BE2C (cell line): ENCODE results near the gene SLC39A8. TPM values are rescaled to one million over a fixed set of nuclear protein-coding genes. Genes with fewer than 3 reads are reported as not detected.

ENCODE experiments used
- DNase-seq: peaks from one replicate; pipeline ENCODE4 v3.0.0-alpha.2; 2020
- H3K27me3 ChIP-seq: fragments of 250-450 bp; sonication (Bioruptor Pico); 2 replicates; pipeline ENCODE4 v1.5.1; 2020; ENCODE audit warnings: mild to moderate bottlenecking
- H3K36me3 ChIP-seq: fragments of 250-450 bp; sonication (Bioruptor Pico); 2 replicates; pipeline ENCODE4 v1.5.1; 2020; ENCODE audit warnings: mild to moderate bottlenecking
- H3K4me1 ChIP-seq: fragments of 250-450 bp; sonication (Bioruptor Pico); 2 replicates; pipeline ENCODE4 v1.5.1; 2020
- H3K4me3 ChIP-seq: 2 replicates; pipeline ENCODE4 v1.5.1; 2011; ENCODE audit warnings: low read depth, low read length
- H3K9me3 ChIP-seq: fragments of 250-450 bp; sonication (Bioruptor Pico); 2 replicates; pipeline ENCODE4 v1.5.1; 2020
- CTCF ChIP-seq: IDR thresholded peaks from 2 replicates; pipeline ENCODE4 v1.5.1; 2012; ENCODE audit warnings: mild to moderate bottlenecking, low read depth, low read length
- polyA plus RNA-seq: library from polyadenylated mRNA; unstranded; fragments of >200 nt; gene quantifications from one replicate; pipeline ENCODE4 v1.2.1, GENCODE V29; 2012; ENCODE audit warnings: low read depth, missing spikeins; ENCODE audit not compliant: insufficient read length, insufficient read depth

SLC39A8 gene
- polyA plus RNA-seq = 1.5 TPM

GRCh38 chr4:102344954-102345794, at the start of gene SLC39A8:
SLC39A8 (minus strand) TSS chr4:102345482; CDS start chr4:102344662, 820 bp downstream.
- DNase-seq = peak; percentile 89
- H3K36me3 ChIP-seq = no peaks in the 10 kb centered on the region
- peak within 1 kb of the TSS; percentile 84 for H3K4me3 ChIP-seq
- H3K4me1 ChIP-seq = no peaks in the 10 kb centered on the region
- no peaks in the 10 kb centered on the region for H3K9me3 ChIP-seq
- no peaks in the 10 kb centered on the region for H3K27me3 ChIP-seq
- peak; percentile 61 for TF ChIP-seq CTCF

DNA sequence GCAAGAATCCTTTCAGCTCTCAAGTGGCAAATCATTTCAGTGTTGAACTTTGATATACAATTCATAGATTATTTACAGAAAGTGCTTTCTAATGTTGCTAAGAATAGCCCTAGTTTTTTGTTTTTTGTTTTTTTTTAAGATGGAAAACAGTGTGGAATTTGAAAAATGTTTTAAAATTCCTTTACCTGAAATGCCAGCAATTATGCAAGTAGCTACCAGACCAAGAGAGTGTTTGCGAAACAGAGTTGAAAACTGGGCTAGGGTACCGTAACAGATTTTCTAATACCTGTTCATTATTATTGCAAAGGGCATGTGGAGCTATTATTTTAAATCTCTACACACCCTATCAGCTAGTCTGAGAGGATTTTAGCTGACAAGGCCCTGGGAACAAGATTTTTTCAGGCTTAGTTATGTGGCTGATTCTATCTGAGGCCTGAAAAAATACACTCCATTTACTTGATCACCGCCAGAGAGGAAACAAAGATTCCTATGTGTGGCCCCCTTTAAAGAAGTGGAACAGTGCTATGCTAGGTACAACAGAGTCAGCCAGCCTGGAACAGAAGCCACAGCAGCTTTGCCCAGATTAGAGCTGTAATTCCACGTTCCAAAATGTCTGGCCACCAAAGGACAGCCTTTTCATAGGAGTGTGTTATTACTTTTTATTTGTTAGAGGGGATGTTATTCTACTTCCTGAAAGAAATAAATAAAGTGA, 46.9 kb upstream of the SLC39A8 start:
- H3K27me3 ChIP-seq = no peaks in the 10 kb centered on the region
- H3K9me3 ChIP-seq = no peaks in the 10 kb centered on the region
- H3K4me3 ChIP-seq = no peak overlapping the region
- no peaks in the 10 kb centered on the region for H3K4me1 ChIP-seq
- no peaks in the 10 kb centered on the region for H3K36me3 ChIP-seq
- no peak for DNase-seq
- TF ChIP-seq CTCF = no peak

GRCh38 chr4:102390438-102390837, 45.2 kb upstream of the SLC39A8 start:
- Histone ChIP-seq H3K4me3 (no peak overlapping the region), H3K27me3 (no peaks in the 10 kb centered on the region), H3K4me1 (no peaks in the 10 kb centered on the region), H3K9me3 (no peaks in the 10 kb centered on the region), H3K36me3 (no peaks in the 10 kb centered on the region)
- DNase-seq = no peak
- no peak for TF ChIP-seq CTCF

DNA sequence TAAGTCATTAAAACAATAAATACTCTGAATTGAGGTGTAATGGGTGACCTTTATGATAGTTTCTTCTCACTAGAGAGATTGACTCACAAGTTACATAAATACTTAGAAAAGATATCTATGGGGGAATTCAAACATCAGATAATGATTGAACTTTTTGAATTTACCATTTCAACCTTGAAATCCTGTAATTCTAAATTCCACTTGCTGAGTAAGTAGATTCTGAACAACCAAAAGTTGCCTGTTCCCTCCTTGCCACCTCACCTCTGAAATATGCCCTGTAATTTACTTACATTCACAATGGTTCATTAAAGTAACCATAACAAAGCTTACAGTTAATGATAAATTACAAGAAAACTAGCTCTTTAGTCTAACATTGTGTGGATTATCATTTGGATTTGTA, 43.3 kb upstream of the SLC39A8 start:
- H3K36me3 ChIP-seq = no peaks in the 10 kb centered on the region
- no peak for DNase-seq
- no peaks in the 10 kb centered on the region for H3K9me3 ChIP-seq
- H3K4me3 ChIP-seq = no peak overlapping the region
- TF ChIP-seq CTCF = no peak
- H3K4me1 ChIP-seq = no peaks in the 10 kb centered on the region
- H3K27me3 ChIP-seq = no peaks in the 10 kb centered on the region

DNA sequence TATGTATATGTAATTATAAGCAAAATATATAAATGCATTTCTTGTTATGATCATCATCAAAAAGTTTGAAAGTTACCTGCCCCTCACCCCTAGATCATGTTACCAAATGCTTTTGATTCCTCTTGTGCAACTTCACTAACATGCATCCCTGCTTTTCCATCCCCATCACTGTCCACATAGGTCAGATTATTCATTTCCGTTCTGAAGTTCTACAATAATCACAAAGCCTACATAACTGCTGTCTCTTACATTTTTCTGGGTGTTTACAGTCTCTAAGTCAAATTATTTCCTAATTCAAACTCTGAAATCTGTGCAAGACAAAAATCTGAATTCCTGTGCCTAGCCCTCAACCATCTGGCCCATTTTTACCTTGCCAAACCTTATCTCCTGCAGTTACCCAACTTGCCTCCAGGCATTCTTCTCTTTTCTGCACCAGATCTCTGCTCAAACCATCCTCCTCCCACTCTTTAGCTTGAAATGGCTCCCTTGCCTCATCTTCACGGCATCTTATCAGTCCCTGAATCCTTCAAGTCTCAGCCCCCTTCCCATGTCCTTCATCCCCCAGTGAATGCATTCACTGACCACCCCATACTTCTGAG, 42.4 kb upstream of the SLC39A8 start:
- H3K27me3 ChIP-seq = no peaks in the 10 kb centered on the region
- H3K4me1 ChIP-seq = no peaks in the 10 kb centered on the region
- no peak overlapping the region for H3K4me3 ChIP-seq
- no peaks in the 10 kb centered on the region for H3K36me3 ChIP-seq
- 0 out of 2 replicates have a peak, but pooled peaks have one; percentile 6 for TF ChIP-seq CTCF
- DNase-seq = no peak
- H3K9me3 ChIP-seq = no peaks in the 10 kb centered on the region
